WTC11 (cell line): ENCODE measurements around the gene CYP4A22. TPM values are rescaled to one million over a fixed set of nuclear protein-coding genes. Genes with fewer than 3 reads are reported as not detected.
"Not testable (repeated sequence)": the region's sequence is repeated elsewhere in the genome, so short reads cannot be mapped to it uniquely, and the experiment has no call there.

ENCODE experiments used
- ATAC-seq: fragments of 200-7000 bp; cut with Tn5 transposase; 2 replicates; pipeline ENCODE4 v1.10.0; 2021; ENCODE audit warnings: mild to moderate bottlenecking, moderate library complexity
- CTCF ChIA-PET: fragments of 300-600 bp; sonication (Branson Sonifier 250); formaldehyde crosslinking; loops from one replicate; lab custom pipeline; 2021; ENCODE audit warnings: antibody characterized with exemption; lab: Charles Lee
- POLR2A ChIA-PET: fragments of 350-600 bp; sonication (Branson Sonifier 250); formaldehyde crosslinking; loops from one replicate; lab custom pipeline; 2021; ENCODE audit warnings: antibody characterized with exemption; lab: Charles Lee
- DNase-seq: peaks from one replicate; pipeline ENCODE4 v3.0.0; 2021; ENCODE audit warnings: low spot score
- H3K27ac Mint-ChIP-seq: 2 replicates; pipeline ENCODE4 v1.8.0; 2021; ENCODE audit warnings: mixed read lengths
- H3K27me3 Mint-ChIP-seq: 2 replicates; pipeline ENCODE4 v1.8.0; 2021; ENCODE audit warnings: low read depth, mild to moderate bottlenecking, moderate library complexity, mixed read lengths
- H3K36me3 Mint-ChIP-seq: 2 replicates; pipeline ENCODE4 v1.8.0; 2021; ENCODE audit warnings: mixed read lengths
- H3K4me1 Mint-ChIP-seq: 2 replicates; pipeline ENCODE4 v1.8.0; 2022; ENCODE audit warnings: mixed read lengths
- H3K4me3 Mint-ChIP-seq: 2 replicates; pipeline ENCODE4 v1.8.0; 2021; ENCODE audit warnings: mild to moderate bottlenecking, moderate library complexity, mixed read lengths
- H3K9me3 Mint-ChIP-seq: 2 replicates; pipeline ENCODE4 v1.8.0; 2021; ENCODE audit warnings: mixed read lengths
- ATF2 ChIP-seq: sonication (generic); formaldehyde crosslinking; IDR thresholded peaks from 2 replicates; pipeline ENCODE4 v1.8.1; 2022; ENCODE audit warnings: low read depth, missing genetic modification reagents, borderline replicate concordance
- ATF6 ChIP-seq: sonication (generic); formaldehyde crosslinking; IDR thresholded peaks from 2 replicates; pipeline ENCODE4 v1.8.1; 2023; ENCODE audit warnings: mild to moderate bottlenecking, missing genetic modification reagents
- EMX1 ChIP-seq: fragments of 250-450 bp; sonication (Bioruptor Pico); IDR thresholded peaks from 2 replicates; pipeline ENCODE4 v1.8.0; 2021; ENCODE audit warnings: mild to moderate bottlenecking
- ETV6 ChIP-seq: sonication (generic); formaldehyde crosslinking; IDR thresholded peaks from 2 replicates; pipeline ENCODE4 v1.8.1; 2022; ENCODE audit warnings: mild to moderate bottlenecking, missing genetic modification reagents
- FOXJ3 ChIP-seq: sonication (generic); formaldehyde crosslinking; IDR thresholded peaks from 2 replicates; pipeline ENCODE4 v1.9.0; 2021; ENCODE audit warnings: missing genetic modification reagents, mild to moderate bottlenecking, borderline replicate concordance
- FOXP1 ChIP-seq: sonication (generic); formaldehyde crosslinking; IDR thresholded peaks from 2 replicates; pipeline ENCODE4 v1.8.0; 2022; ENCODE audit warnings: missing genetic modification reagents, mild to moderate bottlenecking, moderate library complexity, borderline replicate concordance
- NFE2L1 ChIP-seq: sonication (generic); formaldehyde crosslinking; IDR thresholded peaks from 2 replicates; pipeline ENCODE4 v1.8.1; 2023; ENCODE audit warnings: missing genetic modification reagents
- OVOL2 ChIP-seq: fragments of 250-450 bp; sonication (Bioruptor Pico); IDR thresholded peaks from 2 replicates; pipeline ENCODE4 v1.9.0; 2021; ENCODE audit warnings: mild to moderate bottlenecking, borderline replicate concordance
- SMAD4 ChIP-seq: sonication (generic); formaldehyde crosslinking; IDR thresholded peaks from 2 replicates; pipeline ENCODE4 v1.8.0; 2022; ENCODE audit warnings: mild to moderate bottlenecking, missing genetic modification reagents
- TP53 ChIP-seq: sonication (generic); formaldehyde crosslinking; IDR thresholded peaks from 2 replicates; pipeline ENCODE4 v1.8.1; 2023; ENCODE audit warnings: mild to moderate bottlenecking, missing genetic modification reagents
- USF1 ChIP-seq: sonication (generic); formaldehyde crosslinking; IDR thresholded peaks from 2 replicates; pipeline ENCODE4 v1.8.0; 2022; ENCODE audit warnings: mild to moderate bottlenecking, missing genetic modification reagents
- ZNF232 ChIP-seq: sonication (generic); formaldehyde crosslinking; IDR thresholded peaks from 2 replicates; pipeline ENCODE4 v1.8.0; 2022; ENCODE audit warnings: mild to moderate bottlenecking, missing genetic modification reagents
- ZNF423 ChIP-seq: fragments of 250-450 bp; sonication (Bioruptor Pico); IDR thresholded peaks from 2 replicates; pipeline ENCODE4 v2.1.2; 2022; ENCODE audit warnings: mild to moderate bottlenecking, moderate library complexity
- ZSCAN18 ChIP-seq: fragments of 250-450 bp; sonication (Bioruptor Pico); IDR thresholded peaks from 2 replicates; pipeline ENCODE4 v2.1.2; 2022; ENCODE audit warnings: mild to moderate bottlenecking, moderate library complexity
- total RNA-seq: library from RNA; stranded (reverse); gene quantifications from 3 replicates; pipeline ENCODE4 v1.2.3, GENCODE V29; 2021

Gene CYP4A22
- total RNA-seq, 1 experiment from 2014 or later = not detected

GRCh38 chr1:47113178-47113577 is 24.1 kb upstream of the CYP4A22 start:
- H3K4me3 Mint-ChIP-seq = no peak overlapping the region
- no peak for DNase-seq
- CTCF ChIA-PET = interaction anchor here (0.9 to 1.1 kb wide), 3 partner anchors 21 to 66 kb away, joined by 3 to 4 read pairs (median 3); no protein-coding TSS in a partner anchor
- ATAC-seq = peak; percentile 90
- H3K36me3 Mint-ChIP-seq = no peaks in the 10 kb centered on the region
- H3K27me3 Mint-ChIP-seq = no peaks in the 10 kb centered on the region
- H3K4me1 Mint-ChIP-seq = peaks cover 19% of the 10 kb centered on the region
- H3K27ac Mint-ChIP-seq = peak overlapping the region; percentile 24
- POLR2A ChIA-PET = no interaction called here
- H3K9me3 Mint-ChIP-seq = 0 out of 2 replicates have a peak, but pooled peaks cover 4% of the 10 kb centered on the region
- TF ChIP-seq SMAD4 (CRISPR knock-in tag) = no peak
- TF ChIP-seq FOXJ3 = no peak
- TF ChIP-seq USF1 (CRISPR knock-in tag) = no peak
- no peak for TF ChIP-seq ATF2 (CRISPR knock-in tag)
- no peak for TF ChIP-seq ZNF232 (CRISPR knock-in tag)
- no peak for TF ChIP-seq FOXP1
- no peak for TF ChIP-seq ATF6 (CRISPR knock-in tag)
- TF ChIP-seq OVOL2 (CRISPR knock-in tag) = no peak
- no peak for TF ChIP-seq ETV6 (CRISPR knock-in tag)
- TF ChIP-seq TP53 (CRISPR knock-in tag) = no peak
- TF ChIP-seq ZNF423 (CRISPR knock-in tag) = no peak
- TF ChIP-seq NFE2L1 (CRISPR knock-in tag) = no peak
- TF ChIP-seq EMX1 (CRISPR knock-in tag) = no peak
- TF ChIP-seq ZSCAN18 = no peak

- H3K36me3 Mint-ChIP-seq, H3K4me1 Mint-ChIP-seq, POLR2A ChIA-PET, ATAC-seq, CTCF ChIA-PET, H3K4me3 Mint-ChIP-seq, H3K27ac Mint-ChIP-seq, DNase-seq: not testable (repeated sequence)
- Mint-ChIP-seq H3K27me3 (peaks cover 37% of the 10 kb centered on the region), H3K9me3 (peaks cover 10% of the 10 kb centered on the region)
Observed at GRCh38 chr1:47121039-47121438, 16.2 kb upstream of the CYP4A22 start.

GRCh38 chr1:47124834-47125233 is 12.4 kb upstream of the CYP4A22 start:
- ATAC-seq, DNase-seq, H3K4me3 Mint-ChIP-seq, H3K27ac Mint-ChIP-seq, POLR2A ChIA-PET, CTCF ChIA-PET, H3K36me3 Mint-ChIP-seq: not testable (repeated sequence)
- Mint-ChIP-seq H3K9me3 (peaks cover 18% of the 10 kb centered on the region), H3K27me3 (peaks cover 68% of the 10 kb centered on the region), H3K4me1 (peaks cover 15% of the 10 kb centered on the region)

GRCh38 chr1:47126997-47127396 is 10.2 kb upstream of the CYP4A22 start:
- ATAC-seq = not testable (repeated sequence)

More at GRCh38 chr1:47126997-47127396, 10.2 kb upstream of the CYP4A22 start:
- CTCF ChIA-PET, H3K27ac Mint-ChIP-seq, H3K4me3 Mint-ChIP-seq, POLR2A ChIA-PET, H3K36me3 Mint-ChIP-seq, DNase-seq: not testable (repeated sequence)
- H3K4me1 Mint-ChIP-seq = peaks cover 31% of the 10 kb centered on the region
- H3K27me3 Mint-ChIP-seq = peaks cover 62% of the 10 kb centered on the region
- peaks cover 11% of the 10 kb centered on the region; the same call in 1 of the 2 replicates for H3K9me3 Mint-ChIP-seq
